Measurements from ENCODE around the gene DNAH1. TPM values are rescaled to one million over a fixed set of nuclear protein-coding genes. Genes with fewer than 3 reads are reported as not detected.

The DNAH1 gene
- total RNA-seq, 1 experiment from 2014 or later: 5.9 TPM

DNA sequence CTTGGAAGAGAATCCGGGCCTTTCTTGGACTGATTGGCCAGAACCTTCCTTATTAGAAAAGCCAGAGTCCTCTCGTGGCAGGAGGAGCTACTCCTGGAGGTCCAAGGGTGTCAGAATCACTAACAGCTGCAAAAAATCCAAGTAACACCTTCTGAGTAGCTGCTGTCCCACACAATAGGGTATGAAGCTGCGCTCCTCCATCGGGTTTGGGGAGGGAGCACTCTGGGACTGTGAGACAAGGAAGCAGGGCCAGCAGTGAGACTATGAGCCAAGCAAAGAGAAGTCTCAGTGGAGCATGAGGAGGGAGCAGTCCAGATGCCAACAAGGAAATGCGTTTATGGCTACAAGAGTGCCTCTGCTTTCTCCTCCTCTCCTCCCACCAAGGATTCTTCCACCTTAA, 107.1 kb downstream of the DNAH1 start:
- ChIA-PET POLR2A (ENCODE audit: unreplicated experiment) (interaction anchor here (0.5 kb wide), 1 partner anchor 923 kb away, joined by 20 read pairs; the partner anchor contains the start of gene DCAF1), CTCF (no interaction called here)
- Histone ChIP-seq H4K20me1 (ENCODE audit: insufficient read depth) (no peaks in the 10 kb centered on the region), H3K4me2 (no peak overlapping the region), H3K27me3 (ENCODE audit: insufficient read depth, low read depth) (no peaks in the 10 kb centered on the region), H3K9me2 (ENCODE audit: insufficient read depth) (no peaks in the 10 kb centered on the region), H3K36me3 (ENCODE audit: low read depth) (no peaks in the 10 kb centered on the region), H3K4me3 (no peak overlapping the region), H3F3A (ENCODE audit: insufficient read depth, low read depth) (no peaks in the 10 kb centered on the region), H3K27ac (no peak overlapping the region), H3K9me3 (ENCODE audit: insufficient read depth, low read depth) (no peaks in the 10 kb centered on the region), H3K4me1 (replicated peaks; ENCODE audit: insufficient read depth) (no peaks in the 10 kb centered on the region), H2AFZ (no peak overlapping the region), H3K79me2 (ENCODE audit: low read depth) (no peaks in the 10 kb centered on the region)
- no peak for DNase-seq
- TF ChIP-seq EZH2 (IDR thresholded peaks at IDR 0.05; ENCODE audit: low read depth): no peak
- TF ChIP-seq, protein P1, sequence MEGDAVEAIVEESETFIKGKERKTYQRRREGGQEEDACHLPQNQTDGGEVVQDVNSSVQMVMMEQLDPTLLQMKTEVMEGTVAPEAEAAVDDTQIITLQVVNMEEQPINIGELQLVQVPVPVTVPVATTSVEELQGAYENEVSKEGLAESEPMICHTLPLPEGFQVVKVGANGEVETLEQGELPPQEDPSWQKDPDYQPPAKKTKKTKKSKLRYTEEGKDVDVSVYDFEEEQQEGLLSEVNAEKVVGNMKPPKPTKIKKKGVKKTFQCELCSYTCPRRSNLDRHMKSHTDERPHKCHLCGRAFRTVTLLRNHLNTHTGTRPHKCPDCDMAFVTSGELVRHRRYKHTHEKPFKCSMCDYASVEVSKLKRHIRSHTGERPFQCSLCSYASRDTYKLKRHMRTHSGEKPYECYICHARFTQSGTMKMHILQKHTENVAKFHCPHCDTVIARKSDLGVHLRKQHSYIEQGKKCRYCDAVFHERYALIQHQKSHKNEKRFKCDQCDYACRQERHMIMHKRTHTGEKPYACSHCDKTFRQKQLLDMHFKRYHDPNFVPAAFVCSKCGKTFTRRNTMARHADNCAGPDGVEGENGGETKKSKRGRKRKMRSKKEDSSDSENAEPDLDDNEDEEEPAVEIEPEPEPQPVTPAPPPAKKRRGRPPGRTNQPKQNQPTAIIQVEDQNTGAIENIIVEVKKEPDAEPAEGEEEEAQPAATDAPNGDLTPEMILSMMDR (conservative IDR thresholded peaks at IDR 0.05): no peak
- intact Hi-C loops (cut with micrococcal nuclease; ENCODE audit: unreplicated experiment): no loop called here
- no TSS peak for BruUV-seq (replicated peaks)

DNA sequence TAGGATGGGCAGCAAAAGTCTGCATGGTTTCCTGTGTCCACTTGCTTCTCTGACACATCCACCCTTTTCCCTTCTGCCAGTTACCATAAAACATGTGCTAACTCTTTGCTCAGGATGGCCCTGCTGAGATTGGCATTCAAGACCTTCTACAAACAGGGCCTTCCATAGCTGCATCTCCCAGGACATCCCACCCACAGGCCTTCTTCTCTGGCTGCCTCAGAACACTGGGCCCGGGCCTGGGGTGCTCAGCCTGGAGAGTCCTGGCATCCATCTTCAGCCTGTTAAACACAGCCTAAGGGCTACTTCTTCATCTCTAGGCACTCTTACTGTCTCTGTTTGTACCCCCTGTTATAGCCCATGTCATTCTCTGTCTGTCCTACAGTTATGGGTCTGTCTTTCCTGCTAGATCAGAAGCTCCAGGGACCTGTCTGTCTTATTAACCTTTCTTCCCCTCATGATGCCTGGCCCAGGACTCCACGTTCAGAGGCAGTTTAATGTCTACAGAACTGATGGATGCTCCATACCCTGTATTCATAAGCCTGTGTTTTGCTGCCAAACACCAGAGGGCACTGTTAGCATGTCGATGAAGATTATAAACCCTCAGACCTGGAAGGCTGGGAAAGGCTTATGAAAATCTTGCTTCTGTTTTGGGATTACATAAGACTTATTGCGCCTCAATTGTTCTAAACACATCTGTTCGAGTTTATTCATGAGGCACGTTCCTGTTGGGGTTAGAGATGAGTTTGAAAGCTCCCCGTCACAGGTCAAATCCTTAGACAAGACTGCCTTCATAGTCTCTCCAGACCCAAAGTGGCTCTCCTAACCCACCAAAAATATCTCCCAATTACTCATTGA, 112.3 kb downstream of the DNAH1 start:
- H3K9me3 ChIP-seq (ENCODE audit: insufficient read depth, low read depth): no peaks in the 10 kb centered on the region
- no peaks in the 10 kb centered on the region for H3F3A ChIP-seq (ENCODE audit: insufficient read depth, low read depth)
- no peaks in the 10 kb centered on the region for H3K36me3 ChIP-seq (ENCODE audit: low read depth)
- no peaks in the 10 kb centered on the region for H3K9me2 ChIP-seq (ENCODE audit: insufficient read depth)
- H2AFZ ChIP-seq: no peak overlapping the region
- peaks cover 9% of the 10 kb centered on the region; the same call in 1 of the 2 replicates for H3K4me1 ChIP-seq (replicated peaks; ENCODE audit: insufficient read depth)
- CTCF ChIA-PET: interaction anchor here (0.6 to 1.1 kb wide), 3 partner anchors 17 to 1491 kb away, joined by 3 to 6 read pairs (median 3); no protein-coding TSS in a partner anchor
- no peaks in the 10 kb centered on the region for H3K27me3 ChIP-seq (ENCODE audit: insufficient read depth, low read depth)
- H3K4me2 ChIP-seq: no peak overlapping the region
- no peak overlapping the region for H3K27ac ChIP-seq
- BruUV-seq (replicated peaks): no TSS peak
- intact Hi-C loops (cut with micrococcal nuclease; ENCODE audit: unreplicated experiment): loop anchor here (1.0 to 5.0 kb wide), 3 partner anchors 19 to 644 kb away; no protein-coding TSS in a partner anchor
- POLR2A ChIA-PET (ENCODE audit: unreplicated experiment): no interaction called here
- peak; percentile 50 to 51 for DNase-seq
- TF ChIP-seq EZH2 (IDR thresholded peaks at IDR 0.05; ENCODE audit: low read depth): no peak
- TF ChIP-seq, protein P1 (conservative IDR thresholded peaks at IDR 0.05): peak; percentile 75
- no peaks in the 10 kb centered on the region for H3K79me2 ChIP-seq (ENCODE audit: low read depth)
- no peak overlapping the region for H3K4me3 ChIP-seq
- H4K20me1 ChIP-seq (ENCODE audit: insufficient read depth): no peaks in the 10 kb centered on the region

DNA sequence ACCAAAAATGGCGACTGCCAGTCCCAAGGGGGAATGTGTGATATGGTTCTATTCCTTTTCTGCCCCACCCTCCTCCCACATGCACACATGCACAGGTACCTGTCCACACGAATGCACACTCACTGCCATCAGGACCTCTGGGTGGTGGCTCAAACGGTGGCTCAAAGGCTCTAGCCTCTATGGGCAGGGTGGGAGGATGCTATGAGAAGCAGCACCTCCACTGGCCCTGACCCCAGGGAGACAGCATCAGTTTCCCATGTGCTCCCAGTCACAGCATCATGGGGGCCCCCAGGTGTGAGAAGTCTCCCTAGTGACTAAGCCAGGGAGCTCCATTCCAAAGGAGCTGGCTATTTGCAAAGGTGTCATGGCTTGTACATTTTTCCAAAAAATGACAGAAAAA, 112.9 kb downstream of the DNAH1 start:
- ChIA-PET POLR2A (ENCODE audit: unreplicated experiment) (no interaction called here), CTCF (interaction anchor here (1.1 kb wide), 1 partner anchor 16 kb away, joined by 6 read pairs; no protein-coding TSS in a partner anchor)
- no peaks in the 10 kb centered on the region for H3K9me3 ChIP-seq (ENCODE audit: insufficient read depth, low read depth)
- H3K4me3 ChIP-seq: no peak overlapping the region
- H2AFZ ChIP-seq: no peak overlapping the region
- no peaks in the 10 kb centered on the region for H3K79me2 ChIP-seq (ENCODE audit: low read depth)
- DNase-seq: no peak
- intact Hi-C loops (cut with micrococcal nuclease; ENCODE audit: unreplicated experiment): loop anchor here (5.0 kb wide), 2 partner anchors 253 to 643 kb away; no protein-coding TSS in a partner anchor
- peaks cover 9% of the 10 kb centered on the region; the same call in 1 of the 2 replicates for H3K4me1 ChIP-seq (replicated peaks; ENCODE audit: insufficient read depth)
- TF ChIP-seq, protein P1 (conservative IDR thresholded peaks at IDR 0.05): no peak
- TF ChIP-seq EZH2 (IDR thresholded peaks at IDR 0.05; ENCODE audit: low read depth): no peak
- no peaks in the 10 kb centered on the region for H3K36me3 ChIP-seq (ENCODE audit: low read depth)
- no peak overlapping the region for H3K27ac ChIP-seq
- H3K4me2 ChIP-seq: no peak overlapping the region
- no peaks in the 10 kb centered on the region for H4K20me1 ChIP-seq (ENCODE audit: insufficient read depth)
- no peaks in the 10 kb centered on the region for H3K27me3 ChIP-seq (ENCODE audit: insufficient read depth, low read depth)
- BruUV-seq (replicated peaks): no TSS peak
- H3K9me2 ChIP-seq (ENCODE audit: insufficient read depth): no peaks in the 10 kb centered on the region
- no peaks in the 10 kb centered on the region for H3F3A ChIP-seq (ENCODE audit: insufficient read depth, low read depth)

Measured in PC-9 (cell line).